Transverse colon (tissue), 4 donors: ENCODE measurements around the gene TIGD1. TPM values are rescaled to one million over a fixed set of nuclear protein-coding genes. Genes with fewer than 3 reads are reported as not detected.
"Not testable (repeated sequence)": the region's sequence is repeated elsewhere in the genome, so short reads cannot be mapped to it uniquely, and the experiment has no call there.

Experiments
- DNase-seq: peaks from one replicate; pipeline ENCODE4 v3.0.0-alpha.2; 2019
- H3K27ac ChIP-seq, 4 donors: fragments of 200-600 bp; sonication (generic); 2 replicates each; pipeline ENCODE4 v1.5.1; 2016 to 2018; ENCODE audit warnings: inconsistent platforms in 4 of 4
- H3K27me3 ChIP-seq: fragments of 200-600 bp; sonication (generic); 2 replicates; pipeline ENCODE4 v1.5.1; 2017; ENCODE audit warnings: inconsistent platforms
- H3K36me3 ChIP-seq, 4 donors: fragments of 200-600 bp; sonication (generic); 2 replicates each; pipeline ENCODE4 v1.5.1; 2017 to 2019; ENCODE audit warnings: inconsistent platforms in 4 of 4
- H3K4me1 ChIP-seq, 4 donors: fragments of 200-600 bp; sonication (generic); 2 replicates each; pipeline ENCODE4 v1.5.1; 2017 to 2020; ENCODE audit warnings: inconsistent platforms in 4 of 4
- H3K4me3 ChIP-seq, 4 donors: fragments of 200-600 bp; sonication (generic); 1 replicate in 1 of 4; 2 replicates in 3 of 4; pipeline versions ENCODE4 v1.5.1 to v1.6.1; 2017 to 2019; ENCODE audit warnings: inconsistent platforms in 4 of 4
- H3K9me3 ChIP-seq, 2 donors: fragments of 200-600 bp; sonication (generic); 2 replicates each; pipeline ENCODE4 v1.5.1; 2017 to 2019; ENCODE audit warnings: inconsistent platforms in 2 of 2
- EP300 ChIP-seq: sonication (generic); formaldehyde crosslinking; IDR thresholded peaks from one replicate; pipeline ENCODE4 v1.6.1; 2017; ENCODE audit warnings: antibody characterized with exemption, low read depth
- POLR2A ChIP-seq: fragments of 450-650 bp; IDR thresholded peaks from one replicate; pipeline ENCODE4 v1.6.1; 2016; ENCODE audit warnings: antibody characterized with exemption, mild to moderate bottlenecking, moderate library complexity
- POLR2AphosphoS5 ChIP-seq, 3 donors: sonication (generic); formaldehyde crosslinking; IDR thresholded peaks; one replicate each; pipeline ENCODE4 v1.6.1; 2016; ENCODE audit warnings: antibody characterized with exemption in 3 of 3
- WGBS, 2 donors: methylation state at CpG; one replicate each; pipeline ENCODE4 v1.1.5; 2018; ENCODE audit warnings: low coverage in 1 of 2; 5-methylcytosine and 5-hydroxymethylcytosine counted together
- in situ Hi-C, 4 donors: fragments of 200-750 bp; cut with MboI; loops; one replicate each; pipeline versions ENCODE4 v1.15.0 to v1.15.1; 2017; ENCODE audit warnings: low sequenced_read_pairs in 3 of 4, low pct_ligation_motif_present in 1 of 4, low pct_unique_long_range_greater_than_20kb in 1 of 4
- intact Hi-C: fragments of 100-400 bp; cut with DNase I; formaldehyde crosslinking; loops from one replicate; pipeline ENCODE4 v1.15.1; 2023; ENCODE audit warnings: low total_unique reads
- total RNA-seq, 4 donors: library from RNA; depleted of rRNA; stranded (reverse); fragments of >200 nt; gene quantifications; one replicate each; pipeline ENCODE4 v1.1.0, GENCODE V29; 2016
- TF ChIP-seq, protein P1 (sequence below), 5 experiments: fragments of 200-600 bp in 3 of 5; fragments of 450-650 bp in 2 of 5; sonication (generic) in 3 of 5; IDR thresholded peaks; 1 replicate in 2 of 5; 2 replicates in 3 of 5; pipeline ENCODE4 v1.5.1; 2016 to 2017; ENCODE audit warnings: antibody characterized with exemption in 5 of 5, inconsistent platforms in 3 of 5, mild to moderate bottlenecking in 2 of 5, moderate library complexity in 1 of 5

Gene TIGD1
- total RNA-seq, 4 donors from 2014 or later: 4.6 to 23.1 (median 11.9) TPM

DNA sequence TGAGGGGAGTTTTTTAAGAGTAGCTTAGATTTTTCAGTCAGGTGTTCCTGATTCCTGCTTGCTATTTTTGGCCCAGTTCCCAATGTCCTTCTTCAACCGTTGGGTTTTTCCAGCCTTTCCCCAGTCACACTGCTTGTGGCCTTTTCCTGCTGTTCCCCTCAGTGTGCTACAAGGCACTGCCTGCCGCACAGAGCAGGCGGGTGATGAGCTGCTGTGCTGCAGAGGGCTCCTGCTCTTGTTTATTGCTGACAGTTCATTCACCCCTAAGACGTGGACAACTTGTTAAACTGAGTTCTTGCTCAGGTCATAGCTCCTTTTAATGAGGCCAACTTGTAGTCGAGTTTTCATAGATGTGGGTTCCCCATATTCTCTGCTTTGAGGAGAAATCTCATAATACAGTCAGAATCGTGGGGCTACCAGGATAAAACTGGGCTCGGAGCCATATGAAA lies 20.7 kb upstream of the TIGD1 start:
- Histone ChIP-seq H3K36me3 (peaks cover 0 to 62% (median 18%) of the 10 kb centered on the region in 4 donors), H3K27ac (peak overlapping the region in 1 of 4 donors; percentile 13), H3K27me3 (no peaks in the 10 kb centered on the region), H3K4me3 (no peak overlapping the region), H3K4me1 (peaks cover 0 to 27% (median 13%) of the 10 kb centered on the region in 4 donors), H3K9me3 (no peaks in the 10 kb centered on the region)
- TF ChIP-seq EP300 (no peak), POLR2A (no peak), POLR2AphosphoS5 (IDR thresholded peaks at IDR 0.05) (no peak)
- TF ChIP-seq, protein P1, sequence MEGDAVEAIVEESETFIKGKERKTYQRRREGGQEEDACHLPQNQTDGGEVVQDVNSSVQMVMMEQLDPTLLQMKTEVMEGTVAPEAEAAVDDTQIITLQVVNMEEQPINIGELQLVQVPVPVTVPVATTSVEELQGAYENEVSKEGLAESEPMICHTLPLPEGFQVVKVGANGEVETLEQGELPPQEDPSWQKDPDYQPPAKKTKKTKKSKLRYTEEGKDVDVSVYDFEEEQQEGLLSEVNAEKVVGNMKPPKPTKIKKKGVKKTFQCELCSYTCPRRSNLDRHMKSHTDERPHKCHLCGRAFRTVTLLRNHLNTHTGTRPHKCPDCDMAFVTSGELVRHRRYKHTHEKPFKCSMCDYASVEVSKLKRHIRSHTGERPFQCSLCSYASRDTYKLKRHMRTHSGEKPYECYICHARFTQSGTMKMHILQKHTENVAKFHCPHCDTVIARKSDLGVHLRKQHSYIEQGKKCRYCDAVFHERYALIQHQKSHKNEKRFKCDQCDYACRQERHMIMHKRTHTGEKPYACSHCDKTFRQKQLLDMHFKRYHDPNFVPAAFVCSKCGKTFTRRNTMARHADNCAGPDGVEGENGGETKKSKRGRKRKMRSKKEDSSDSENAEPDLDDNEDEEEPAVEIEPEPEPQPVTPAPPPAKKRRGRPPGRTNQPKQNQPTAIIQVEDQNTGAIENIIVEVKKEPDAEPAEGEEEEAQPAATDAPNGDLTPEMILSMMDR (IDR thresholded peaks at IDR 0.05): no peak
- DNase-seq: no peak
- intact Hi-C loops (no loop called here), in situ Hi-C loops (no loop called here)
- WGBS, 2 donors: 17 to 72% methylated on average over 1 to 7 of the region's 7 CpGs

DNA sequence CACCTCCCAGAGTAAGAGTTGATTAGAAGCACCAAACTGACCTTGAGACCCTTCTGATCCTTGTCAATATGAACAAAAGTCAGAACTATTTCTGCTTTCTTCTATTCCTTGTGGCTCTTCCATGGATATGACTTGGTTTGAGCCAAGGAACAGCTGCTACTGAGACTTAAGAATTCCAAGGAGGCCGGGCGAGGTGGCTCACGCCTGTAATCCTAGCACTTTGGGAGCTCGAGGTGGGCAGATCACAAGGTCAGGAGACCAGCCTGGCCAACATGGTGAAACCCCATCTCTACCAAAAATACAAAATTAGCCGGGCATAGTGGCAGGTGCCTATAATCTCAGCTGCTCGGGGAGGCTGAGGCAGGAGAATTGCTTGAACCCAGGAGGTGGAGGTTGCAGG lies 20.1 kb upstream of the TIGD1 start:
- Histone ChIP-seq H3K27ac (peak overlapping the region in 1 of 4 donors; percentile 13), H3K36me3 (peaks cover 0 to 67% (median 21%) of the 10 kb centered on the region in 4 donors), H3K4me1 (peaks cover 0 to 27% (median 13%) of the 10 kb centered on the region in 4 donors)
- WGBS, 2 donors: 100% methylated on average over 6 of the region's 6 CpGs; no CpG with 5 or more reads in 1 of the 2 donors
- in situ Hi-C loops, H3K9me3 ChIP-seq, H3K27me3 ChIP-seq, DNase-seq, H3K4me3 ChIP-seq, intact Hi-C loops: not testable (repeated sequence)

DNA sequence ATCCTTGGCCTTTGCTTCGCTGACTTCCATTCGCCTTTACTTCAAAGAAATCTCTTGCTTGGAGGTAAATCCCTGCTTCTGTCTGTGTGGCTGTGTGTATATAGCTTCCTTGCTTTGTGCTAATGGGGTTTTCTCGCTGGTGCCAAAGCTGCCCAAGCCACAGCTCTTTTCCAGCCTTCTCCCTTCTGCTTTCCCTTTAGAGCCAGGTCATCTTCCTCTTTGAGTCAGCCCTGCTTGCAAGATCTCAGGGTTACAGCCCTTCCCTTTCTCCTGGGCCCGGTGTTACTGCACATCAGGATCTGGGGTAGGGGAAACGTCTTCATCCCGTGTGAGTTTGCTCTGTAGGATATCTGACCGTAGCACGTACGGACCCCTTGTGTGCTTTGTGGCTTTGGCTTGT lies 19.2 kb upstream of the TIGD1 start:
- DNase-seq: no peak
- in situ Hi-C loops: no loop called here
- peaks cover 0 to 27% (median 13%) of the 10 kb centered on the region in 4 donors for H3K4me1 ChIP-seq
- WGBS, 2 donors: 98 to 100% methylated on average over 1 to 9 of the region's 9 CpGs
- H3K9me3 ChIP-seq: no peaks in the 10 kb centered on the region
- intact Hi-C loops: no loop called here
- TF ChIP-seq EP300: no peak
- TF ChIP-seq, protein P1 (IDR thresholded peaks at IDR 0.05): no peak
- no peak for TF ChIP-seq POLR2AphosphoS5 (IDR thresholded peaks at IDR 0.05)
- TF ChIP-seq POLR2A: no peak
- H3K36me3 ChIP-seq: peaks cover 0 to 77% (median 26%) of the 10 kb centered on the region in 4 donors
- H3K4me3 ChIP-seq: no peak overlapping the region
- no peak overlapping the region for H3K27ac ChIP-seq
- H3K27me3 ChIP-seq: no peaks in the 10 kb centered on the region

DNA sequence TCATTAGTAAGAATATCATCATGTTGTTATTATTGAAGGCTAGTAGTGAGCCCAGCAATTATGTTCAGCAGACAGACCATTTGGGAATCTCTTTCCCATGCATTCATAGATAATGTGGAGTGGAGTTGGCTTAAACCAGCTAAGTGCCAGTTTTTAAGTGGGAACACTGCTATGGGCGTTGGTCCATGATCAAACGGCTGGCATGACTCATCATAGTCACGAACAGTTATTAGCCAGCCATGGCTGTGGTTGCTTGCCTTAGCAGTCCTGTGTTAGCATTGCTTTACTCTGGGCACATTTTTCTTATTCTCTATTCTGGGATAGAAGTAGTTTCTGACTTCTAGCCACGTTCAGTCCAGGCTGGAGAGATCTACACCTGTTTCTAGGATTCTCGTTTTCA lies 17.8 kb upstream of the TIGD1 start:
- H3K27ac ChIP-seq: peak overlapping the region in 2 of 4 donors; percentile 12 to 14
- H3K36me3 ChIP-seq: peaks cover 0 to 77% (median 29%) of the 10 kb centered on the region in 4 donors
- intact Hi-C loops: no loop called here
- DNase-seq: no peak
- in situ Hi-C loops: no loop called here
- H3K4me1 ChIP-seq: peaks cover 0 to 27% (median 11%) of the 10 kb centered on the region in 4 donors
- H3K9me3 ChIP-seq: no peaks in the 10 kb centered on the region
- H3K4me3 ChIP-seq: no peak overlapping the region
- H3K27me3 ChIP-seq: no peaks in the 10 kb centered on the region
- 48 to 57% methylated on average over 5 of the region's 5 CpGs for WGBS, 2 donors
- TF ChIP-seq POLR2AphosphoS5 (IDR thresholded peaks at IDR 0.05) (no peak), POLR2A (no peak), EP300 (no peak)
- TF ChIP-seq, protein P1 (IDR thresholded peaks at IDR 0.05): no peak

DNA sequence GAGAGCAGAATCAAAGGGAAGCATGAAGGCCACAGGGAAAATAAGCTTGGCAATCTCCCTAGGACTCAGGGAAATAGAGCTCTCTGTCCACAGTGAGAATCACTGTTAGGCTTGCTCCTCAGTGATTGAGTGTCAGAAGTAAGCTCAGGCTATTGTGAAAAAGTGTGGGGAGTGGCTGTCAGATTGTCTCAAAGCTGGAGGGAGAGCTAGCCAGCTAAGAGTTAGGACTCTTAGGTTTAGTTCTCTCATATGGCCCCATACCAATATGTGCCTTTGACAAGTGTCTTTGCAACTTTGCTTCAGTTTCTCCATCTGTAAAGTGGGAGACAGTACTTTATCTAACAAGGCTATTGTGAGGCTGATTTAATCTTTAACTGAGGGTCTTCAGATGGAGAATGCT lies 17.4 kb upstream of the TIGD1 start:
- TF ChIP-seq POLR2AphosphoS5 (IDR thresholded peaks at IDR 0.05): no peak
- no peak for TF ChIP-seq POLR2A
- TF ChIP-seq EP300: no peak
- TF ChIP-seq, protein P1 (IDR thresholded peaks at IDR 0.05): no peak
- Histone ChIP-seq H3K36me3 (peaks cover 0 to 80% (median 29%) of the 10 kb centered on the region in 4 donors), H3K4me1 (peaks cover 0 to 24% (median 10%) of the 10 kb centered on the region in 4 donors), H3K27me3 (no peaks in the 10 kb centered on the region), H3K27ac (peak overlapping the region in 1 of 4 donors; percentile 6), H3K4me3 (no peak overlapping the region), H3K9me3 (no peaks in the 10 kb centered on the region)
- intact Hi-C loops: no loop called here
- DNase-seq: no peak
- in situ Hi-C loops: no loop called here
